Measurements from ENCODE around the gene LNP1. TPM values are rescaled to one million over a fixed set of nuclear protein-coding genes. Genes with fewer than 3 reads are reported as not detected.

LNP1 gene
- polyA plus RNA-seq, 4 donors: 1.8 to 2.5 TPM; not detected in 2

GRCh38 chr3:100361897-100362296 is 39.4 kb upstream of the LNP1 start:
- H3K27me3 ChIP-seq (ENCODE audit: control insufficient read depth in 3 of 3, insufficient read depth in 3 of 3, low read length in 3 of 3): no peaks in the 10 kb centered on the region
- H3K9me3 ChIP-seq (ENCODE audit: control insufficient read depth in 2 of 2, insufficient read depth in 1 of 2, low read depth in 1 of 2, low read length in 1 of 2): no peaks in the 10 kb centered on the region
- peaks cover 4 to 11% (median 9%) of the 10 kb centered on the region in 3 donors for H3K36me3 ChIP-seq (ENCODE audit: control insufficient read depth in 3 of 3, insufficient read depth in 2 of 3, low read depth in 1 of 3, low read length in 3 of 3)
- WGBS, 3 donors: 90 to 100% (median 94%) methylated on average over 1 of the region's 1 CpG
- H3K4me3 ChIP-seq (ENCODE audit: low read depth in 1 of 3, low read length in 3 of 3): no peak overlapping the region
- DNase-seq: no peak
- no peak for FAIRE-seq
- peaks cover 0 to 4% (median 0%) of the 10 kb centered on the region in 3 donors for H3K4me1 ChIP-seq (ENCODE audit: control insufficient read depth in 3 of 3, insufficient read depth in 2 of 3, low read depth in 1 of 3, low read length in 2 of 3)
- no peak overlapping the region for H3K27ac ChIP-seq (ENCODE audit: low read depth in 1 of 3, low read length in 2 of 3)

GRCh38 chr3:100364421-100364820 is 36.9 kb upstream of the LNP1 start:
- no peak for DNase-seq
- Histone ChIP-seq H3K27ac (ENCODE audit: low read depth in 1 of 3, low read length in 2 of 3) (no peak overlapping the region), H3K4me3 (ENCODE audit: low read depth in 1 of 3, low read length in 3 of 3) (no peak overlapping the region), H3K27me3 (ENCODE audit: control insufficient read depth in 3 of 3, insufficient read depth in 3 of 3, low read length in 3 of 3) (no peaks in the 10 kb centered on the region), H3K9me3 (ENCODE audit: control insufficient read depth in 2 of 2, insufficient read depth in 1 of 2, low read depth in 1 of 2, low read length in 1 of 2) (no peaks in the 10 kb centered on the region), H3K36me3 (ENCODE audit: control insufficient read depth in 3 of 3, insufficient read depth in 2 of 3, low read depth in 1 of 3, low read length in 3 of 3) (peaks cover 6 to 16% (median 14%) of the 10 kb centered on the region in 3 donors), H3K4me1 (ENCODE audit: control insufficient read depth in 3 of 3, insufficient read depth in 2 of 3, low read depth in 1 of 3, low read length in 2 of 3) (no peaks in the 10 kb centered on the region)
- no peak for FAIRE-seq
- 94 to 96% (median 95%) methylated on average over 3 of the region's 3 CpGs for WGBS, 3 donors

GRCh38 chr3:100366424-100366823 is 34.9 kb upstream of the LNP1 start:
- Histone ChIP-seq H3K27ac (ENCODE audit: low read depth in 1 of 3, low read length in 2 of 3) (no peak overlapping the region), H3K4me1 (ENCODE audit: control insufficient read depth in 3 of 3, insufficient read depth in 2 of 3, low read depth in 1 of 3, low read length in 2 of 3) (no peaks in the 10 kb centered on the region), H3K4me3 (ENCODE audit: low read depth in 1 of 3, low read length in 3 of 3) (no peak overlapping the region), H3K27me3 (ENCODE audit: control insufficient read depth in 3 of 3, insufficient read depth in 3 of 3, low read length in 3 of 3) (no peaks in the 10 kb centered on the region), H3K9me3 (ENCODE audit: control insufficient read depth in 2 of 2, insufficient read depth in 1 of 2, low read depth in 1 of 2, low read length in 1 of 2) (no peaks in the 10 kb centered on the region), H3K36me3 (ENCODE audit: control insufficient read depth in 3 of 3, insufficient read depth in 2 of 3, low read depth in 1 of 3, low read length in 3 of 3) (peaks cover 10 to 24% (median 14%) of the 10 kb centered on the region in 3 donors)
- WGBS, 3 donors: 77 to 91% (median 82%) methylated on average over 2 of the region's 2 CpGs
- FAIRE-seq (no peak), DNase-seq (no peak)

- no peaks in the 10 kb centered on the region for H3K9me3 ChIP-seq (ENCODE audit: control insufficient read depth in 2 of 2, insufficient read depth in 1 of 2, low read depth in 1 of 2, low read length in 1 of 2)
- WGBS, 3 donors: 79 to 87% (median 82%) methylated on average over 8 of the region's 8 CpGs
- H3K36me3 ChIP-seq (ENCODE audit: control insufficient read depth in 3 of 3, insufficient read depth in 2 of 3, low read depth in 1 of 3, low read length in 3 of 3): peaks cover 13 to 26% (median 15%) of the 10 kb centered on the region in 3 donors
- no peak overlapping the region for H3K27ac ChIP-seq (ENCODE audit: low read depth in 1 of 3, low read length in 2 of 3)
- FAIRE-seq: no peak
- no peak overlapping the region for H3K4me3 ChIP-seq (ENCODE audit: low read depth in 1 of 3, low read length in 3 of 3)
- H3K4me1 ChIP-seq (ENCODE audit: control insufficient read depth in 3 of 3, insufficient read depth in 2 of 3, low read depth in 1 of 3, low read length in 2 of 3): no peaks in the 10 kb centered on the region
- DNase-seq: no peak
- no peaks in the 10 kb centered on the region for H3K27me3 ChIP-seq (ENCODE audit: control insufficient read depth in 3 of 3, insufficient read depth in 3 of 3, low read length in 3 of 3)
Observed at GRCh38 chr3:100368441-100368840, 32.9 kb upstream of the LNP1 start.

- no peaks in the 10 kb centered on the region for H3K9me3 ChIP-seq (ENCODE audit: control insufficient read depth in 2 of 2, insufficient read depth in 1 of 2, low read depth in 1 of 2, low read length in 1 of 2)
- H3K4me3 ChIP-seq (ENCODE audit: low read depth in 1 of 3, low read length in 3 of 3): no peak overlapping the region
- H3K4me1 ChIP-seq (ENCODE audit: control insufficient read depth in 3 of 3, insufficient read depth in 2 of 3, low read depth in 1 of 3, low read length in 2 of 3): no peaks in the 10 kb centered on the region
- no peaks in the 10 kb centered on the region for H3K27me3 ChIP-seq (ENCODE audit: control insufficient read depth in 3 of 3, insufficient read depth in 3 of 3, low read length in 3 of 3)
- 96 to 100% (median 97%) methylated on average over 1 of the region's 1 CpG for WGBS, 3 donors
- DNase-seq: no peak
- no peak overlapping the region for H3K27ac ChIP-seq (ENCODE audit: low read depth in 1 of 3, low read length in 2 of 3)
- FAIRE-seq: no peak
- peaks cover 9 to 23% (median 15%) of the 10 kb centered on the region in 3 donors for H3K36me3 ChIP-seq (ENCODE audit: control insufficient read depth in 3 of 3, insufficient read depth in 2 of 3, low read depth in 1 of 3, low read length in 3 of 3)
Observed at GRCh38 chr3:100370756-100371155, 30.6 kb upstream of the LNP1 start.

GRCh38 chr3:100374521-100374920 is 26.8 kb upstream of the LNP1 start:
- Histone ChIP-seq H3K9me3 (ENCODE audit: control insufficient read depth in 2 of 2, insufficient read depth in 1 of 2, low read depth in 1 of 2, low read length in 1 of 2) (no peaks in the 10 kb centered on the region), H3K27ac (ENCODE audit: low read depth in 1 of 3, low read length in 2 of 3) (no peak overlapping the region), H3K36me3 (ENCODE audit: control insufficient read depth in 3 of 3, insufficient read depth in 2 of 3, low read depth in 1 of 3, low read length in 3 of 3) (peaks cover 9 to 27% (median 13%) of the 10 kb centered on the region in 3 donors), H3K27me3 (ENCODE audit: control insufficient read depth in 3 of 3, insufficient read depth in 3 of 3, low read length in 3 of 3) (no peaks in the 10 kb centered on the region), H3K4me3 (ENCODE audit: low read depth in 1 of 3, low read length in 3 of 3) (no peak overlapping the region), H3K4me1 (ENCODE audit: control insufficient read depth in 3 of 3, insufficient read depth in 2 of 3, low read depth in 1 of 3, low read length in 2 of 3) (no peaks in the 10 kb centered on the region)
- no peak for DNase-seq
- FAIRE-seq: no peak

- 95 to 99% (median 97%) methylated on average over 4 of the region's 4 CpGs for WGBS, 3 donors
- no peaks in the 10 kb centered on the region for H3K27me3 ChIP-seq (ENCODE audit: control insufficient read depth in 3 of 3, insufficient read depth in 3 of 3, low read length in 3 of 3)
- no peak for DNase-seq
- no peak overlapping the region for H3K4me3 ChIP-seq (ENCODE audit: low read depth in 1 of 3, low read length in 3 of 3)
- H3K9me3 ChIP-seq (ENCODE audit: control insufficient read depth in 2 of 2, insufficient read depth in 1 of 2, low read depth in 1 of 2, low read length in 1 of 2): no peaks in the 10 kb centered on the region
- H3K27ac ChIP-seq (ENCODE audit: low read depth in 1 of 3, low read length in 2 of 3): no peak overlapping the region
- FAIRE-seq: no peak
- H3K4me1 ChIP-seq (ENCODE audit: control insufficient read depth in 3 of 3, insufficient read depth in 2 of 3, low read depth in 1 of 3, low read length in 2 of 3): no peaks in the 10 kb centered on the region
- peaks cover 10 to 27% (median 19%) of the 10 kb centered on the region in 3 donors for H3K36me3 ChIP-seq (ENCODE audit: control insufficient read depth in 3 of 3, insufficient read depth in 2 of 3, low read depth in 1 of 3, low read length in 3 of 3)
Observed at GRCh38 chr3:100376301-100376700, 25.0 kb upstream of the LNP1 start.

GRCh38 chr3:100384733-100385525 is 16.4 kb upstream of the LNP1 start:
- no peaks in the 10 kb centered on the region for H3K27me3 ChIP-seq (ENCODE audit: control insufficient read depth in 3 of 3, insufficient read depth in 3 of 3, low read length in 3 of 3)

More at GRCh38 chr3:100384733-100385525, 16.4 kb upstream of the LNP1 start:
- Histone ChIP-seq H3K27ac (ENCODE audit: low read depth in 1 of 3, low read length in 2 of 3) (peak overlapping the region in 1 of 3 donors; percentile 16), H3K4me3 (ENCODE audit: low read depth in 1 of 3, low read length in 3 of 3) (no peak overlapping the region), H3K4me1 (ENCODE audit: control insufficient read depth in 3 of 3, insufficient read depth in 2 of 3, low read depth in 1 of 3, low read length in 2 of 3) (peaks cover 0 to 7% (median 2%) of the 10 kb centered on the region in 3 donors), H3K9me3 (ENCODE audit: control insufficient read depth in 2 of 2, insufficient read depth in 1 of 2, low read depth in 1 of 2, low read length in 1 of 2) (no peaks in the 10 kb centered on the region), H3K36me3 (ENCODE audit: control insufficient read depth in 3 of 3, insufficient read depth in 2 of 3, low read depth in 1 of 3, low read length in 3 of 3) (peaks cover 5 to 20% (median 14%) of the 10 kb centered on the region in 3 donors)
- DNase-seq (no peak), FAIRE-seq (no peak)
- WGBS, 3 donors: 81 to 91% (median 91%) methylated on average over 8 of the region's 8 CpGs
